ENCODE results near the gene HSPB6. TPM values are rescaled to one million over a fixed set of nuclear protein-coding genes. Genes with fewer than 3 reads are reported as not detected.

The HSPB6 gene
- total RNA-seq, 4 donors from 2014 or later = 107 to 203 (median 128) TPM

GRCh38 chr19:35719402-35720162, 37.2 kb downstream of the HSPB6 start:
- no peak for ATAC-seq (ENCODE audit: low FRiP score)
- DNase-seq (ENCODE audit: low spot score) = no peak
- no peak for TF ChIP-seq CTCF (IDR thresholded peaks at IDR 0.05)

- ATAC-seq (ENCODE audit: low FRiP score) (no peak), DNase-seq (ENCODE audit: low spot score) (no peak)
- no peak for TF ChIP-seq CTCF (IDR thresholded peaks at IDR 0.05)
Observed at GRCh38 chr19:35718345-35719041, 38.3 kb downstream of the HSPB6 start.

DNA sequence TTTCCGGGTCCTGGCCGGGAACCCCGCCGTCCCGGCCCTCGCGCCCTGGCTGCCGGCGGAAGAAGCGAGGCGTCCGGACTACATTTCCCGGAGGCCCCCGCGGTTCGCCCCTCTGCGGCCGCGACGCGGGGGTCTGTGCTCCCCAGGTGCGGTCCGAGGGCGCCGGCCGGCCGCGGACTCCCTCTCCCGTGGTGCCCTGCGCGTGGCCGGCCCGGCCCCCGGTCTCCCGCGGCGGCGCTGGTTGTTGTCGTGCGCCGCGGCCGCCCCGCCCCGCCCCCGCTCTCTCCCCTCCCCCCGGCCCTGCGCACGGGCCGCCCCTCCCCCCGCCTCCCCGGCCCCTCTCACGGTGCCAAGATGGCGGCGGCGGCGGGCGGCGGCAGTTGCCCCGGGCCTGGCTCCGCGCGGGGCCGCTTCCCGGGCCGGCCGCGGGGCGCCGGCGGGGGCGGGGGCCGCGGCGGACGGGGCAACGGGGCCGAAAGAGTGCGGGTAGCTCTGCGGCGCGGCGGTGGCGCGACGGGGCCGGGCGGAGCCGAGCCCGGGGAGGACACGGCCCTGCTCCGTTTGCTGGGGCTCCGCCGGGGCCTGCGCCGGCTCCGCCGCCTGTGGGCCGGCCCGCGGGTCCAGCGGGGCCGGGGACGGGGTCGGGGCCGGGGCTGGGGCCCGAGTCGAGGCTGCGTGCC, 39.0 kb downstream of the HSPB6 start, which contains the start of gene KMT2B:
Gene KMT2B, plus strand, starts transcription at position 339 of the 680 bp plus-strand sequence. Its CDS starts 16 bp downstream, at position 355.
- DNase-seq (ENCODE audit: low spot score) (no peak), ATAC-seq (ENCODE audit: low FRiP score) (peak; percentile 74)

GRCh38 chr19:35716801-35717664, 39.8 kb downstream of the HSPB6 start:
- DNase-seq (ENCODE audit: low spot score) (peak; percentile 75), ATAC-seq (ENCODE audit: low FRiP score) (peak; percentile 92)
- peak in 1 of 3 donors; percentile 51 for TF ChIP-seq CTCF (IDR thresholded peaks at IDR 0.05)

More for the DNA sequence above, 39.0 kb downstream of the HSPB6 start, which contains the start of gene KMT2B:
- TF ChIP-seq CTCF (IDR thresholded peaks at IDR 0.05) = no peak

DNA sequence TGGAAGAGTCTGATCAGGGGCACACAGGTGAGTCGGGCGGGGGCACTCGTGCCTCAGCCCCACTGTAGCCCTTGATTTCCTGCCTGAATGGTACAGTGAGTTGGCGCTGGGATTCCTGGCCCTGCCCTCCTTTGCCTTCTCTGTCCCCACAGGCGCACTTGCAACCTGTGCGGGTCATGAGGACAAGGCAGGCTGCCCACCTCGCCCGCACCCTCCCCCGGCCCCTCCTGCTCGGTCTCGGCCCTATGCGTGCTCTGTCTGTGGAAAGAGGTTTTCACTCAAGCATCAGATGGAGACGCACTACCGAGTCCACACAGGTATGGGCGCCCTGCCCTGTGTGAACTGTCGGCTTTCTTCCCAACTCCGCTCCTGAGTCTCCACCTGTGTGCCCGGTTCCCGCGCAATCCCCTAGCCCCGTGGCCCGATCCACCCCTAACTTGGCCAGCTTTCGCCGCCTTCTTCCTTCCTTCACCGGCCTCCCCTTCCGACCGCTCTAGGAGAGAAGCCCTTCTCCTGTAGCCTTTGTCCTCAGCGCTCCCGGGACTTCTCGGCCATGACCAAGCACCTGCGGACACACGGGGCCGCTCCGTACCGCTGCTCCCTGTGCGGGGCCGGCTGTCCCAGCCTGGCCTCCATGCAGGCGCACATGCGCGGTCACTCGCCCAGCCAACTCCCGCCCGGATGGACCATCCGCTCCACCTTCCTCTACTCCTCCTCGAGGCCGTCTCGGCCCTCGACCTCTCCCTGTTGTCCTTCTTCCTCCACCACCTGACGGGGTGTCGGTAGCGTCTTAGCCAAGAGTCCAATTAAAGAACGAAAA, 40.6 kb downstream of the HSPB6 start:
- ATAC-seq (ENCODE audit: low FRiP score) = peak; percentile 27
- no peak for DNase-seq (ENCODE audit: low spot score)
- TF ChIP-seq CTCF (IDR thresholded peaks at IDR 0.05) = no peak
